H1 (cell line): ENCODE measurements around the gene STK36. TPM values are rescaled to one million over a fixed set of nuclear protein-coding genes. Genes with fewer than 3 reads are reported as not detected.

ENCODE experiments used
- CTCF ChIA-PET: fragments of 300-600 bp; sonication (Branson Sonifier 250); formaldehyde crosslinking; loops from one replicate; lab custom pipeline; 2021; ENCODE audit not compliant: partially characterized antibody; lab: Charles Lee
- POLR2A ChIA-PET: fragments of 300-600 bp; sonication (Branson Sonifier 250); formaldehyde crosslinking; loops from one replicate; lab custom pipeline; 2021; ENCODE audit warnings: inconsistent platforms; ENCODE audit not compliant: partially characterized antibody; lab: Charles Lee
- DNase-seq, 2 experiments: peaks; one replicate each; pipeline versions ENCODE4 v3.0.0 to v3.0.0-alpha.2; 2010 to 2022; ENCODE audit warnings: low spot score in 2 of 2, low read depth in 1 of 2, mixed read lengths in 1 of 2
- FAIRE-seq: peaks from 2 replicates; lab custom pipeline; 2011; peaks lifted over from hg19 to GRCh38; lab: Jason Lieb, UNC
- H2AFZ ChIP-seq: 2 replicates; pipeline ENCODE4 v1.8.1; 2012; ENCODE audit warnings: low read length, inconsistent platforms
- H2AK5ac ChIP-seq: 2 replicates; pipeline ENCODE4 v1.6.1; 2013; ENCODE audit warnings: low read depth, low read length
- H2BK120ac ChIP-seq: replicated peaks from 2 replicates; pipeline ENCODE3; 2013; ENCODE audit warnings: low read depth, low read length, inconsistent platforms
- H2BK12ac ChIP-seq: 2 replicates; pipeline ENCODE4 v1.6.1; 2013; ENCODE audit warnings: low read depth, low read length
- H2BK15ac ChIP-seq: 2 replicates; pipeline ENCODE4 v1.6.1; 2013; ENCODE audit warnings: low read length
- H2BK20ac ChIP-seq: 2 replicates; pipeline ENCODE4 v1.6.1; 2013; ENCODE audit warnings: low read length
- H2BK5ac ChIP-seq: 2 replicates; pipeline ENCODE4 v1.6.1; 2013; ENCODE audit warnings: low read depth, low read length
- H3K14ac ChIP-seq: 2 replicates; pipeline ENCODE4 v1.6.1; 2013; ENCODE audit warnings: inconsistent platforms; ENCODE audit not compliant: insufficient read length
- H3K18ac ChIP-seq: 2 replicates; pipeline ENCODE4 v1.6.1; 2013; ENCODE audit warnings: low read length; ENCODE audit errors: extremely low read depth
- H3K23ac ChIP-seq: 2 replicates; pipeline ENCODE4 v1.6.1; 2013; ENCODE audit warnings: inconsistent platforms; ENCODE audit not compliant: insufficient read length
- H3K23me2 ChIP-seq: 2 replicates; pipeline ENCODE4 v1.6.1; 2013; ENCODE audit warnings: low read depth, low read length
- H3K27ac ChIP-seq: 2 replicates; pipeline ENCODE4 v1.6.1; 2011; ENCODE audit warnings: low read depth, low read length, inconsistent platforms
- H3K27me3 ChIP-seq, 4 experiments: replicated peaks in 1 of 4; 1 replicate in 1 of 4; 2 replicates in 3 of 4; pipeline versions ENCODE4 v1.6.1 to v1.8.1; 2011 to 2013; ENCODE audit warnings: low read length in 3 of 4, mild to moderate bottlenecking in 3 of 4, inconsistent platforms in 2 of 4, mixed read lengths in 2 of 4, moderate library complexity in 1 of 4; ENCODE audit not compliant: control insufficient read depth in 3 of 4, insufficient read depth in 3 of 4; ENCODE audit errors: extremely low read depth in 1 of 4
- H3K36me3 ChIP-seq, 4 experiments: 2 replicates each; pipeline versions ENCODE4 v1.6.1 to v1.8.1; 2011 to 2013; ENCODE audit warnings: mild to moderate bottlenecking in 4 of 4, low read length in 3 of 4, moderate library complexity in 2 of 4, control low read depth in 1 of 4, inconsistent platforms in 1 of 4; ENCODE audit not compliant: insufficient read depth in 4 of 4, control insufficient read depth in 2 of 4
- H3K4ac ChIP-seq: replicated peaks from 2 replicates; pipeline ENCODE3; 2013; ENCODE audit warnings: low read length, low read depth, mixed read lengths, inconsistent platforms; ENCODE audit not compliant: insufficient read length
- H3K4me1 ChIP-seq, 4 experiments: replicated peaks in 1 of 4; 1 replicate in 1 of 4; 2 replicates in 3 of 4; pipeline versions ENCODE4 v1.6.1 to v1.8.1; 2011 to 2013; ENCODE audit warnings: low read length in 3 of 4, inconsistent platforms in 2 of 4, mixed read lengths in 1 of 4; ENCODE audit not compliant: insufficient read depth in 4 of 4, control insufficient read depth in 3 of 4
- H3K4me2 ChIP-seq, 2 experiments: 2 replicates each; pipeline versions ENCODE4 v1.6.1 to v1.8.1; 2011 to 2013; ENCODE audit warnings: low read depth in 2 of 2, low read length in 2 of 2, control low read depth in 1 of 2, inconsistent platforms in 1 of 2, mild to moderate bottlenecking in 1 of 2; ENCODE audit not compliant: insufficient read depth in 1 of 2
- H3K4me3 ChIP-seq, 4 experiments: fragments of 200-600, 300-600 bp in 1 of 4; sonication (generic), shearing (Covaris generic), sonication (Bioruptor Twin) in 1 of 4; 2 replicates each; pipeline versions ENCODE4 v1.5.1 to v1.8.1; 2011 to 2016; ENCODE audit warnings: low read length in 4 of 4, low read depth in 3 of 4, control low read depth in 2 of 4, inconsistent platforms in 2 of 4, mild to moderate bottlenecking in 2 of 4, mixed read lengths in 1 of 4, moderate library complexity in 1 of 4; ENCODE audit not compliant: insufficient read depth in 2 of 4; ENCODE audit errors: extremely low read depth in 1 of 4
- H3K56ac ChIP-seq: replicated peaks from 2 replicates; pipeline ENCODE3; 2013; ENCODE audit warnings: low read depth, mild to moderate bottlenecking, mixed read lengths, low read length, inconsistent platforms; ENCODE audit not compliant: insufficient read length
- H3K79me1 ChIP-seq: 2 replicates; pipeline ENCODE4 v1.6.1; 2013; ENCODE audit warnings: low read depth, low read length, control low read depth
- H3K79me2 ChIP-seq, 2 experiments: 2 replicates each; pipeline versions ENCODE4 v1.6.1 to v1.8.1; 2012 to 2013; ENCODE audit warnings: low read length in 2 of 2, mild to moderate bottlenecking in 2 of 2, inconsistent platforms in 1 of 2; ENCODE audit not compliant: insufficient read depth in 2 of 2, control insufficient read depth in 1 of 2
- H3K9ac ChIP-seq, 4 experiments: replicated peaks in 1 of 4; 1 replicate in 1 of 4; 2 replicates in 3 of 4; pipeline versions ENCODE4 v1.6.1 to v1.8.1; 2011 to 2013; ENCODE audit warnings: low read depth in 3 of 4, low read length in 3 of 4, control low read depth in 2 of 4, mild to moderate bottlenecking in 2 of 4, moderate library complexity in 2 of 4, inconsistent platforms in 1 of 4; ENCODE audit errors: extremely low read depth in 1 of 4
- H3K9me3 ChIP-seq, 2 experiments: 2 replicates each; pipeline versions ENCODE4 v1.6.1 to v1.8.1; 2012 to 2013; ENCODE audit warnings: mild to moderate bottlenecking in 2 of 2, moderate library complexity in 2 of 2, control low read depth in 1 of 2, inconsistent platforms in 1 of 2, low read depth in 1 of 2, low read length in 1 of 2, mixed read lengths in 1 of 2; ENCODE audit not compliant: insufficient read depth in 2 of 2
- H4K20me1 ChIP-seq, 2 experiments: replicated peaks in 1 of 2; 2 replicates each; pipeline versions ENCODE3 to v1.8.1; 2011 to 2013; ENCODE audit warnings: inconsistent platforms in 2 of 2, low read length in 2 of 2, mild to moderate bottlenecking in 1 of 2; ENCODE audit not compliant: insufficient read depth in 2 of 2, control insufficient read depth in 1 of 2
- H4K5ac ChIP-seq: 2 replicates; pipeline ENCODE4 v1.6.1; 2013; ENCODE audit warnings: low read length, low read depth, mixed read lengths, inconsistent platforms; ENCODE audit not compliant: insufficient read length
- H4K8ac ChIP-seq: 2 replicates; pipeline ENCODE4 v1.8.0; 2013; ENCODE audit warnings: mild to moderate bottlenecking, moderate library complexity, low read length, inconsistent platforms; ENCODE audit not compliant: insufficient read depth; ENCODE audit errors: extremely low read depth
- H4K91ac ChIP-seq: replicated peaks from 2 replicates; pipeline ENCODE3; 2013; ENCODE audit warnings: low read length, mixed read lengths, inconsistent platforms; ENCODE audit not compliant: insufficient read length
- ASH2L ChIP-seq: fragments of 200-600, 300-600 bp; sonication (generic); IDR thresholded peaks from one replicate; pipeline ENCODE4 v1.7.1; 2017; ENCODE audit warnings: low read length
- POLR2A ChIP-seq, 2 experiments: IDR thresholded peaks; 1 replicate in 1 of 2; 2 replicates in 1 of 2; pipeline ENCODE4 v1.6.1; 2011; ENCODE audit warnings: low read depth in 2 of 2, low read length in 2 of 2, mild to moderate bottlenecking in 2 of 2; ENCODE audit errors: control extremely low read depth in 1 of 2
- SIN3A ChIP-seq, 2 experiments: IDR thresholded peaks in 1 of 2; conservative IDR thresholded peaks in 1 of 2; 2 replicates each; pipeline ENCODE4 v1.6.1; 2011 to 2012; ENCODE audit warnings: low read length in 2 of 2, improper control_type of control experiment in 1 of 2, low read depth in 1 of 2, mild to moderate bottlenecking in 1 of 2
- SP1 ChIP-seq: IDR thresholded peaks from 2 replicates; pipeline ENCODE4 v1.6.1; 2011; ENCODE audit warnings: low read depth, low read length
- SRF ChIP-seq: IDR thresholded peaks from 2 replicates; pipeline ENCODE4 v1.6.1; 2011; ENCODE audit warnings: mild to moderate bottlenecking, low read depth, low read length, moderate library complexity
- ZNF274 ChIP-seq: IDR thresholded peaks from 2 replicates; pipeline ENCODE4 v1.7.0; 2012; ENCODE audit warnings: low read length, borderline replicate concordance; ENCODE audit errors: extremely low read depth
- WGBS, 2 experiments: shearing (Covaris generic) in 1 of 2; methylation state at CpG; one replicate each; pipeline versions ENCODE4 v1.1.6 to v1.1.7; 2013 to 2015; ENCODE audit warnings: low lambda C conversion rate in 2 of 2, mixed read lengths in 2 of 2, inconsistent platforms in 1 of 2, low coverage in 1 of 2, missing lambda C conversion rate in 1 of 2; ENCODE audit not compliant: insufficient replicate concordance in 2 of 2, insufficient coverage in 1 of 2, insufficient read length in 1 of 2; ENCODE audit errors: extremely low coverage in 1 of 2, missing lambda C conversion rate in 1 of 2; 5-methylcytosine and 5-hydroxymethylcytosine counted together
- polyA plus RNA-seq, 7 experiments: library from polyadenylated mRNA; depleted of rRNA in 3 of 7; stranded (reverse) in 5 of 7; unstranded in 2 of 7; fragments of >200 nt in 5 of 7; fragments of 200-250 nt in 2 of 7; gene quantifications; 1 replicate in 5 of 7; 2 replicates in 1 of 7; 4 replicates in 1 of 7; pipeline versions ENCODE4 v1.2.1 to v1.2.3, GENCODE V29; 2011 to 2013; ENCODE audit warnings: missing spikeins in 2 of 7, mixed read lengths in 2 of 7
- total RNA-seq: library from RNA; stranded (reverse); fragmentation: NEBNext Ultra II Directional; extraction: Animal tissue kit (Norgen Biotek cat#: 25700); gene quantifications from 2 replicates; pipeline ENCODE4 v1.2.1, GENCODE V29; 2021

STK36 gene
- total and polyA plus RNA-seq, 2 of the 8 experiments (the other 6 are each of a cell fraction or from before 2014, with no cell fraction given): 41.4 to 57.6 TPM

- ChIA-PET POLR2A (interaction anchor here (1.4 kb wide), 1 partner anchor 11 kb away, joined by 6 read pairs; no protein-coding TSS in a partner anchor), CTCF (interaction anchor here (1.0 to 7.8 kb wide), 5 partner anchors 11 to 101 kb away, joined by 3 to 39 read pairs (median 5); no protein-coding TSS in a partner anchor)
- Histone ChIP-seq H2BK5ac (no peak overlapping the region), H4K5ac (no peak overlapping the region), H3K14ac (no peak overlapping the region), H3K27me3 (no peaks in the 10 kb centered on the region), H2BK12ac (no peak overlapping the region), H4K91ac (no peak overlapping the region), H3K79me1 (no peaks in the 10 kb centered on the region), H2BK15ac (no peak overlapping the region), H3K27ac (no peak overlapping the region), H4K8ac (no peak overlapping the region), H2BK20ac (no peak overlapping the region), H3K9me3 (no peaks in the 10 kb centered on the region), H3K23me2 (no peaks in the 10 kb centered on the region), H3K23ac (no peak overlapping the region), H3K18ac (no peak overlapping the region), H3K56ac (no peak overlapping the region), H2BK120ac (no peak overlapping the region), H3K4me3 (no peak overlapping the region), H2AFZ (no peak overlapping the region), H2AK5ac (no peak overlapping the region), H3K4ac (no peak overlapping the region), H3K79me2 (no peaks in the 10 kb centered on the region), H3K4me2 (no peak overlapping the region), H3K4me1 (no peaks in the 10 kb centered on the region), H3K9ac (no peak overlapping the region), H3K36me3 (peaks cover 20 to 79% (median 54%) of the 10 kb centered on the region in 4 experiments), H4K20me1 (peaks cover 2 to 3% of the 10 kb centered on the region in 2 experiments)
- FAIRE-seq (no peak), DNase-seq (no peak)
- WGBS, 2 experiments: 91% methylated on average over 10 of the region's 10 CpGs; no CpG with 5 or more reads in 1 of the 2 experiments
- TF ChIP-seq ASH2L: no peak
- TF ChIP-seq SIN3A (conservative IDR thresholded peaks at IDR 0.05 in 1 of 2, IDR thresholded peaks at IDR 0.05 in 1 of 2; ENCODE audit: low read depth in 1 of 2, low read length in 2 of 2): no peak
- no peak for TF ChIP-seq ZNF274
- TF ChIP-seq SRF: no peak
- no peak for TF ChIP-seq SP1
- TF ChIP-seq POLR2A (IDR thresholded peaks at IDR 0.05; ENCODE audit: control extremely low read depth in 1 of 2, low read depth in 2 of 2, low read length in 2 of 2): no peak
These were observed 75.1 kb downstream of the STK36 start for GRCh38 chr2:218746960-218747359.
